Naive thymus-derived CD4-positive, alpha-beta T cell (primary cell): Measurements from ENCODE around the gene LRRN4CL. TPM values are rescaled to one million over a fixed set of nuclear protein-coding genes. Genes with fewer than 3 reads are reported as not detected.

Source experiments
- ATAC-seq: fragments of 150-1000 bp; cut with Tn5 transposase; 2 replicates; pipeline ENCODE4 v1.10.0; 2021; ENCODE audit warnings: mild to moderate bottlenecking, moderate library complexity
- CTCF ChIA-PET: fragments of 350-600 bp; sonication (Branson Sonifier 250); formaldehyde crosslinking; loops from one replicate; lab custom pipeline; 2021; ENCODE audit warnings: antibody characterized with exemption; lab: Charles Lee
- POLR2A ChIA-PET: fragments of 350-600 bp; sonication (Branson Sonifier 250); formaldehyde crosslinking; loops from one replicate; lab custom pipeline; 2021; ENCODE audit warnings: antibody characterized with exemption, inconsistent platforms; lab: Charles Lee
- DNase-seq, 9 donors: peaks; one replicate each; pipeline versions ENCODE4 v3.0.0 to v3.0.0-alpha.2; 2020 to 2022; ENCODE audit warnings: mixed read lengths in 1 of 9
- H3K27ac ChIP-seq: one replicate; pipeline ENCODE4 v1.7.0; 2013; ENCODE audit warnings: mild to moderate bottlenecking, low read depth, low read length, moderate library complexity
- H3K27me3 ChIP-seq, 2 donors: one replicate each; pipeline ENCODE4 v1.7.0; 2013; ENCODE audit warnings: low read length in 2 of 2, mild to moderate bottlenecking in 2 of 2, moderate library complexity in 2 of 2; ENCODE audit not compliant: control insufficient read depth in 2 of 2, insufficient read depth in 2 of 2
- H3K36me3 ChIP-seq, 3 experiments: 1 replicate in 2 of 3; 2 replicates in 1 of 3; pipeline ENCODE4 v1.7.0; 2013; ENCODE audit warnings: low read length in 3 of 3, mild to moderate bottlenecking in 3 of 3, moderate library complexity in 1 of 3; ENCODE audit not compliant: insufficient read depth in 3 of 3, control insufficient read depth in 2 of 3
- H3K4me1 ChIP-seq, 2 donors: one replicate each; pipeline ENCODE4 v1.7.0; 2013; ENCODE audit warnings: low read length in 2 of 2, mild to moderate bottlenecking in 2 of 2, moderate library complexity in 1 of 2; ENCODE audit not compliant: control insufficient read depth in 2 of 2, insufficient read depth in 2 of 2
- H3K4me3 ChIP-seq: 2 replicates; pipeline ENCODE4 v1.7.0; 2013; ENCODE audit warnings: mild to moderate bottlenecking, low read length
- H3K9me3 ChIP-seq, 3 experiments: 1 replicate in 2 of 3; 2 replicates in 1 of 3; pipeline ENCODE4 v1.7.0; 2013; ENCODE audit warnings: low read length in 3 of 3; ENCODE audit not compliant: control insufficient read depth in 2 of 3
- H3K27ac Mint-ChIP-seq, 9 donors: one replicate each; pipeline ENCODE4 v1.8.0; 2020 to 2022; ENCODE audit warnings: mixed read lengths in 9 of 9, mild to moderate bottlenecking in 8 of 9, moderate library complexity in 5 of 9, inconsistent platforms in 2 of 9
- H3K27me3 Mint-ChIP-seq, 5 donors: one replicate each; pipeline ENCODE4 v1.8.0; 2021 to 2022; ENCODE audit warnings: mixed read lengths in 5 of 5, mild to moderate bottlenecking in 1 of 5
- H3K36me3 Mint-ChIP-seq, 5 donors: one replicate each; pipeline ENCODE4 v1.8.0; 2020 to 2022; ENCODE audit warnings: mixed read lengths in 5 of 5, mild to moderate bottlenecking in 3 of 5, inconsistent platforms in 1 of 5
- H3K4me1 Mint-ChIP-seq, 7 donors: one replicate each; pipeline ENCODE4 v1.8.0; 2020 to 2022; ENCODE audit warnings: mixed read lengths in 7 of 7, mild to moderate bottlenecking in 3 of 7, inconsistent platforms in 1 of 7
- H3K4me3 Mint-ChIP-seq, 10 donors: one replicate each; pipeline ENCODE4 v1.8.0; 2020 to 2022; ENCODE audit warnings: mild to moderate bottlenecking in 10 of 10, mixed read lengths in 10 of 10, moderate library complexity in 6 of 10, inconsistent platforms in 2 of 10
- H3K9me3 Mint-ChIP-seq, 11 donors: one replicate each; pipeline ENCODE4 v1.8.0; 2020 to 2022; ENCODE audit warnings: mixed read lengths in 11 of 11, mild to moderate bottlenecking in 4 of 11, inconsistent platforms in 1 of 11, moderate library complexity in 1 of 11
- intact Hi-C, 2 donors: fragments of 100-400 bp; cut with micrococcal nuclease; formaldehyde crosslinking; loops; one replicate each; pipeline ENCODE4 v1.15.1; 2023
- polyA plus RNA-seq, 2 donors: library from polyadenylated mRNA; unstranded; fragments of 300-500 nt; fragmentation: Illumina TruSeq; gene quantifications; one replicate each; pipeline ENCODE4 v1.2.3, GENCODE V29; 2021
- total RNA-seq, 6 experiments: library from RNA in 5 of 6; stranded (reverse) in 5 of 6; gene quantifications; 1 replicate in 5 of 6; 2 replicates in 1 of 6; pipeline ENCODE4 v1.2.3 and lab custom pipeline; 2021 to 2026

The LRRN4CL gene
- total and polyA plus RNA-seq, 7 experiments from 2014 or later, result 0.12 to 0.38 (median 0.24) TPM; not detected in 4

DNA sequence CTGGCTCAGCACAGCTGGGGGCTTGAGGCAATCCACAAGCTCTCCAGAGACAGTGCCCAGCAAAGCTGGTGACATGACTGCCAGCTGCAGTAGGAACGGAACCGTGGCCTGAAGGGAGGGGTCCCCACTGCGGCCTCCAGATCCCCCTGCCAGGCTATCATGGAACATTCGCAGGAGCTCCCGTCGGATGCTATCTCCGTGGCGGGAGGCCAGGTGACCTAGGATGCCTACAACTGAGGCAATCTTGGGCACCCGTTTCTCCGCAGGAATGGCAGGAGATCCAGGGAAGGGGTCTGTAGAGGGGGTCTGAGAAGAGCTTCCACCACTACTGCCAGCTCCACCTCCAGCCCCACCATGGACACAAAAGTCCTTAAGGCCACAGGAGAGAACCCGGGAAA is 40.4 kb downstream of the LRRN4CL start:
- no peak for DNase-seq
- Histone ChIP-seq H3K27ac (no peak overlapping the region), H3K4me3 (no peak overlapping the region), H3K27me3 (no peaks in the 10 kb centered on the region), H3K36me3 (peaks cover 0 to 33% (median 0%) of the 10 kb centered on the region in 3 experiments), H3K4me1 (peaks cover 19 to 33% of the 10 kb centered on the region in 2 donors), H3K9me3 (no peaks in the 10 kb centered on the region)
- H3K36me3 Mint-ChIP-seq, result peaks cover 0 to 16% (median 0%) of the 10 kb centered on the region in 5 donors
- H3K4me1 Mint-ChIP-seq, result peaks cover 17 to 51% (median 47%) of the 10 kb centered on the region in 7 donors
- H3K27ac Mint-ChIP-seq, result peak overlapping the region in 2 of 9 donors; percentile 14 to 55
- H3K4me3 Mint-ChIP-seq, result no peak overlapping the region
- ChIA-PET POLR2A (interaction anchor here (0.9 to 21.6 kb wide), 10 partner anchors 9 to 192 kb away, joined by 3 to 332 read pairs (median 7); partner anchors contain the start of genes B3GAT3, C11orf98, CSKMT and HNRNPUL2), CTCF (interaction anchor here (1.1 to 2.2 kb wide), 2 partner anchors 16 to 36 kb away, joined by 3 to 6 read pairs; partner anchors contain the start of genes C11orf98, CSKMT, EML3 and ROM1)
- intact Hi-C loops, result no loop called here
- peaks cover 0 to 5% (median 0%) of the 10 kb centered on the region in 11 donors for H3K9me3 Mint-ChIP-seq
- H3K27me3 Mint-ChIP-seq, result no peaks in the 10 kb centered on the region
- ATAC-seq, result no peak

DNA sequence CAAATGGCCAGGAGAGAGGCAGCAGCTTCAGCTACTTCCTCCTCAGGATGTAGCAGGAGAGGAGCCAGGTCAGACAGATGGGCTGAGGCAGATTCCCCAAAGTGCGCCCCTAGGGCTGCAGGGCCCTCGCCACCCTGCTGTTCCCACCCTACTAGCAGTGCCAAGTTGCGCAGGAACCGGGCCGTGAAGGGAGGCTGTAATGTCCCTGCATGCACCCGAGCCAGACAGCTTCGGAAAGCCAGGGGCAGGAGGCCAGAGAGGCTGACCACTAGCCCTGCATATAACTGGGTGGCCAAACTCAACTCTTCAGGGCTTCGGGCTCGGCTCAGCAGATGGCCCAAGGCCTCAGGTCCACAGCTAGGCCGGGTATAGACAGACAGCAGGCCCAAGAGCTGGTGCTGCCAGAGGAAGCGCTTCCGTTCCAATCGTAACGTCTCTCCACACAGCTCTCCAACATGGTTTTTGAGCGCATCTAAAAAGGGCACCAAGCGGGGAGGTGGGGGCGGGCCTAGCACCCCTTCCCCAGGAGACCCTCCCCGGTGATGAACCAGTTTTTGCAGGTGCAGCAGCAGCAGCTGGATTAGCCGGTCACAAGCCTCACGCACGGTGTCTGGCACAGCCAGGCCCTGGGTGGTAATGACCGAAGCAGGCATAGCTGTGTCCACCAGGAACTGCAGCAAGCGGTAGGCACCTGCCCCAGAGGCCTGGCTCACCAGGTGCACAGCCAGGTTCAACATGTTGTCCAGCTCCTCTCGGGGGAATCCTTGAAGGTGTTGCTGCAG is 41.0 kb downstream of the LRRN4CL start:
- DNase-seq (no peak), ATAC-seq (no peak)
- POLR2A ChIA-PET, result interaction anchor here (0.7 to 21.6 kb wide), 12 partner anchors 10 to 193 kb away, joined by 3 to 332 read pairs (median 10); partner anchors contain the start of genes B3GAT3, BSCL2, C11orf98 and CSKMT
- H3K27me3 ChIP-seq, result no peaks in the 10 kb centered on the region
- no peak overlapping the region for H3K4me3 ChIP-seq
- H3K27ac ChIP-seq, result no peak overlapping the region
- H3K36me3 Mint-ChIP-seq, result peaks cover 0 to 17% (median 0%) of the 10 kb centered on the region in 5 donors
- no peaks in the 10 kb centered on the region for H3K27me3 Mint-ChIP-seq
- H3K4me1 ChIP-seq, result peaks cover 19 to 33% of the 10 kb centered on the region in 2 donors
- H3K27ac Mint-ChIP-seq, result no peak overlapping the region
- H3K9me3 Mint-ChIP-seq, result peaks cover 0 to 2% (median 0%) of the 10 kb centered on the region in 11 donors
- H3K4me1 Mint-ChIP-seq, result peaks cover 14 to 47% (median 44%) of the 10 kb centered on the region in 7 donors
- CTCF ChIA-PET, result interaction anchor here (0.8 to 2.2 kb wide), 5 partner anchors 11 to 58 kb away, joined by 3 to 6 read pairs (median 3); partner anchors contain the start of genes C11orf98, CSKMT, EML3 and ROM1
- H3K9me3 ChIP-seq, result no peaks in the 10 kb centered on the region
- intact Hi-C loops, result no loop called here
- H3K4me3 Mint-ChIP-seq, result no peak overlapping the region
- H3K36me3 ChIP-seq, result peaks cover 0 to 39% (median 3%) of the 10 kb centered on the region in 3 experiments

- Mint-ChIP-seq H3K4me3 (peak overlapping the region in 1 of 10 donors; percentile 12), H3K4me1 (peaks cover 12 to 47% (median 42%) of the 10 kb centered on the region in 7 donors), H3K27ac (peak overlapping the region in 1 of 9 donors; percentile 48), H3K27me3 (no peaks in the 10 kb centered on the region), H3K36me3 (peaks cover 0 to 20% (median 0%) of the 10 kb centered on the region in 5 donors), H3K9me3 (no peaks in the 10 kb centered on the region)
- DNase-seq (no peak), ATAC-seq (no peak)
- no peak overlapping the region for H3K4me3 ChIP-seq
- ChIA-PET POLR2A (interaction anchor here (0.7 to 21.6 kb wide), 10 partner anchors 12 to 60 kb away, joined by 3 to 332 read pairs (median 18); partner anchors contain the start of genes BSCL2, C11orf98, CSKMT and GNG3), CTCF (interaction anchor here (0.8 to 2.2 kb wide), 4 partner anchors 10 to 58 kb away, joined by 3 to 6 read pairs (median 4); partner anchors contain the start of genes EML3 and ROM1)
- H3K4me1 ChIP-seq, result peaks cover 18 to 33% of the 10 kb centered on the region in 2 donors
- no peaks in the 10 kb centered on the region for H3K27me3 ChIP-seq
- intact Hi-C loops, result loop anchor here in 1 of 2 donors (2.0 kb wide), 4 partner anchors 17 to 55 kb away; partner anchors contain the start of genes C11orf98, CSKMT, EML3 and MTA2
- H3K27ac ChIP-seq, result no peak overlapping the region
- no peaks in the 10 kb centered on the region for H3K9me3 ChIP-seq
- peaks cover 0 to 37% (median 4%) of the 10 kb centered on the region in 3 experiments for H3K36me3 ChIP-seq
These were observed 41.7 kb downstream of the LRRN4CL start for GRCh38 chr11:62647609-62648005.

DNA sequence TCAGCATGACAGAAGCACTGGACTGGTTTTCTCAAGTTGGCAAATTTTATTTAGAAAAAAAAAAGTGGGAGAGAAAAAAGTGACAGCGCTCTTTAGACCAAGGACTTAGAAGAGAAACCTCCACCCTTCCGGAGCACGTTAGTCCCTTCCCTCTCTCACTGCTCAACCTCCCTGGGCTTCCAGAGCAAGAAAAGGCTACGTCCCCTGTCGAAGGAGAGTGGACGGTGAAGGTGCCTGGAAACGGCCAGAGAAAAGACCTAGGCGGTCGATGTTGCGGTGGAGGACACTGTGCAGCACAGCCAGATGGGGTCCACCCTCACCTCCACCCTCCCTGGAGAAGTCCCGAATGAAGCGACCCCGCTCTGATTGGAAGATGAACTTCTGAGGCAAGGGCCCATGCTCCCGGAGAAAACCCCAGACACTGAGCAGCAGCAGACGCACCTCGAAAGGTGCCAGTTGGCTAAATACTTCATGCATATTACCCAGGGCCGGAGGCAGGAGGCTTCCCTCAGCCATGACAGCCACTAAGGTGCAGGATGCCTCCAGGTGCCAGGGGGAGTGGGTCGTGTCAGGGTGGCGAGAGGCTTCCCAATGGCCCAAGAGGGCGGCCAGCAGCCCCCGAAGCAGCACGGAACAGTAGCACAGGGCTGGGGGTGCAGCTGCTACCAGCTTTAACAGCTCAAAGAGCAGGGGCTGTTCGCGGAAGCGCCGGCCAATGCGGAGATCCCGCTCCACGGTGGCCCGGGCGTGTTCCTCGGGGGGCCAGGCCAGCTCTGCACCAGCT is 42.3 kb downstream of the LRRN4CL start:
- Histone ChIP-seq H3K36me3 (peaks cover 0 to 37% (median 4%) of the 10 kb centered on the region in 3 experiments), H3K4me3 (peak overlapping the region; percentile 84), H3K9me3 (no peaks in the 10 kb centered on the region), H3K4me1 (peaks cover 13 to 28% of the 10 kb centered on the region in 2 donors), H3K27me3 (no peaks in the 10 kb centered on the region), H3K27ac (peak overlapping the region; percentile 97)
- no peak for ATAC-seq
- Mint-ChIP-seq H3K36me3 (peaks cover 0 to 21% (median 0%) of the 10 kb centered on the region in 5 donors), H3K4me1 (peaks cover 6 to 44% (median 36%) of the 10 kb centered on the region in 7 donors), H3K27me3 (no peaks in the 10 kb centered on the region), H3K9me3 (no peaks in the 10 kb centered on the region), H3K4me3 (peak overlapping the region; percentile 94 to 99 (median 98)), H3K27ac (peak overlapping the region; percentile 92 to 98 (median 96))
- DNase-seq, result no peak
- ChIA-PET POLR2A (interaction anchor here (0.6 to 21.6 kb wide), 22 partner anchors 8 to 209 kb away, joined by 3 to 332 read pairs (median 6); partner anchors contain the start of genes B3GAT3, BSCL2, C11orf98 and CSKMT), CTCF (interaction anchor here (1.0 to 2.2 kb wide), 3 partner anchors 8 to 34 kb away, joined by 4 to 6 read pairs (median 5); partner anchors contain the start of genes EML3 and ROM1)
- intact Hi-C loops, result loop anchor here (1.0 to 2.0 kb wide), 11 partner anchors 18 to 80 kb away; partner anchors contain the start of genes C11orf98 (in 2 of the 2), CSKMT (in 2 of the 2), EML3 (in 2 of the 2) and HNRNPUL2 (in 2 of the 2)

- CTCF ChIA-PET, result interaction anchor here (0.7 to 1.0 kb wide), 3 partner anchors 9 to 23 kb away, joined by 3 to 4 read pairs (median 3); partner anchors contain the start of genes C11orf98 and CSKMT
- peak; percentile 99 for ATAC-seq
- Mint-ChIP-seq H3K36me3 (peaks cover 0 to 21% (median 0%) of the 10 kb centered on the region in 5 donors), H3K4me3 (peak within 1 kb of the TSS; percentile 94 to 99 (median 98)), H3K9me3 (no peaks in the 10 kb centered on the region), H3K4me1 (peaks cover 6 to 44% (median 37%) of the 10 kb centered on the region in 7 donors), H3K27ac (peak within 1 kb of the TSS; percentile 92 to 98 (median 96)), H3K27me3 (no peaks in the 10 kb centered on the region)
- H3K9me3 ChIP-seq, result no peaks in the 10 kb centered on the region
- intact Hi-C loops, result loop anchor here (1.0 to 2.0 kb wide), 12 partner anchors 7 to 81 kb away; partner anchors contain the start of genes C11orf98 (in 2 of the 2), CSKMT (in 2 of the 2), EML3 (in 2 of the 2) and HNRNPUL2 (in 2 of the 2)
- peaks cover 6 to 25% of the 10 kb centered on the region in 2 donors for H3K4me1 ChIP-seq
- DNase-seq, result peak; percentile 89 to 99 (median 97)
- H3K27ac ChIP-seq, result peak within 1 kb of the TSS; percentile 97
- POLR2A ChIA-PET, result interaction anchor here (0.6 to 21.6 kb wide), 27 partner anchors 9 to 1621 kb away, joined by 3 to 332 read pairs (median 5); partner anchors contain the start of genes B3GAT3, BSCL2, C11orf98 and CSKMT
- H3K4me3 ChIP-seq, result peak within 1 kb of the TSS; percentile 84
- H3K27me3 ChIP-seq, result no peaks in the 10 kb centered on the region
- peaks cover 0 to 37% (median 4%) of the 10 kb centered on the region in 3 experiments for H3K36me3 ChIP-seq
These were observed 43.1 kb downstream of the LRRN4CL start, which contains the start of gene GANAB for GRCh38 chr11:62645946-62646824. TSS of gene GANAB (minus strand) at chr11:62646613. CDS start at chr11:62646599, 14 bp downstream.
